PC-3 (cell line): ENCODE data around the gene YIF1A. TPM values are rescaled to one million over a fixed set of nuclear protein-coding genes. Genes with fewer than 3 reads are reported as not detected.

Experiments used
- ATAC-seq: fragments of 200-7000 bp; cut with Tn5 transposase; 2 replicates; pipeline ENCODE4 v1.9.1; 2020; ENCODE audit warnings: mild to moderate bottlenecking, moderate library complexity
- BruUV-seq: library from RNA; stranded (reverse); fragments of 400-500 nt; replicated peaks from 2 replicates; lab custom pipeline; 2021; lab: Mats Ljungman, UMichigan
- CTCF ChIA-PET: fragments of 300-600 bp; sonication (Branson Sonifier 250); formaldehyde crosslinking; loops from one replicate; lab custom pipeline; 2022; ENCODE audit warnings: antibody characterized with exemption; lab: Charles Lee
- POLR2A ChIA-PET: fragments of 300-600 bp; sonication (Branson Sonifier 250); formaldehyde crosslinking; loops from one replicate; lab custom pipeline; 2022; ENCODE audit warnings: antibody characterized with exemption; ENCODE audit not compliant: unreplicated experiment; lab: Charles Lee
- DNase-seq: peaks from one replicate; pipeline ENCODE4 v3.0.0-alpha.2; 2015
- H2AFZ ChIP-seq: fragments of 300-600 bp; sonication (generic); 2 replicates; pipeline ENCODE4 v1.6.0; 2016; ENCODE audit warnings: antibody characterized with exemption, low read length
- H3F3A ChIP-seq: fragments of 300-600 bp; sonication (generic); one replicate; pipeline ENCODE4 v1.6.0; 2017; ENCODE audit warnings: antibody characterized with exemption, low read length, control low read depth, mild to moderate bottlenecking; ENCODE audit not compliant: unreplicated experiment
- H3K27ac ChIP-seq: fragments of 300-600 bp; sonication (generic); 2 replicates; pipeline ENCODE4 v1.5.1; 2016; ENCODE audit warnings: mild to moderate bottlenecking, low read length
- H3K27me3 ChIP-seq: fragments of 300-600 bp; sonication (generic); 2 replicates; pipeline ENCODE4 v1.6.1; 2016; ENCODE audit warnings: low read length, mixed read lengths
- H3K36me3 ChIP-seq: fragments of 300-600 bp; sonication (generic); 2 replicates; pipeline ENCODE4 v1.6.1; 2016; ENCODE audit warnings: low read depth, mixed run types, low read length, mixed read lengths
- H3K4me1 ChIP-seq: fragments of 300-600 bp; sonication (generic); 2 replicates; pipeline ENCODE4 v1.5.1; 2016; ENCODE audit warnings: low read length; ENCODE audit not compliant: insufficient read depth
- H3K4me2 ChIP-seq: fragments of 300-600 bp; sonication (generic); 2 replicates; pipeline ENCODE4 v1.6.0; 2016; ENCODE audit warnings: low read length
- H3K4me3 ChIP-seq: fragments of 300-600 bp; sonication (generic); 2 replicates; pipeline ENCODE4 v1.5.1; 2016; ENCODE audit warnings: mild to moderate bottlenecking, low read length, mixed read lengths
- H3K79me2 ChIP-seq: fragments of 300-600 bp; sonication (generic); 2 replicates; pipeline ENCODE4 v1.6.1; 2017; ENCODE audit warnings: low read length, mixed read lengths
- H3K9ac ChIP-seq: fragments of 300-600 bp; sonication (generic); 2 replicates; pipeline ENCODE4 v1.6.0; 2016; ENCODE audit warnings: mild to moderate bottlenecking, low read length
- H3K9me2 ChIP-seq: fragments of 300-600 bp; sonication (generic); replicated peaks from 2 replicates; pipeline ENCODE4 v1.6.1; 2016; ENCODE audit warnings: mixed run types, low read length, mixed read lengths
- H3K9me3 ChIP-seq: fragments of 300-600 bp; sonication (generic); 2 replicates; pipeline ENCODE4 v1.6.1; 2016; ENCODE audit warnings: low read length, mixed read lengths
- H4K20me1 ChIP-seq: fragments of 300-600 bp; sonication (generic); 2 replicates; pipeline ENCODE4 v1.6.1; 2016; ENCODE audit warnings: low read length, mixed read lengths
- EZH2 ChIP-seq: fragments of 300-600 bp; sonication (generic); IDR thresholded peaks from one replicate; pipeline ENCODE4 v1.6.1; 2017; ENCODE audit warnings: antibody characterized with exemption, mild to moderate bottlenecking, low read length; ENCODE audit not compliant: unreplicated experiment
- EZH2phosphoT487 ChIP-seq: fragments of 300-600 bp; sonication (generic); IDR thresholded peaks from 2 replicates; pipeline ENCODE4 v1.6.1; 2018; ENCODE audit warnings: mild to moderate bottlenecking, antibody characterized with exemption, low read length, borderline replicate concordance
- intact Hi-C: fragments of 100-400 bp; cut with micrococcal nuclease; formaldehyde crosslinking; loops from 2 replicates; pipeline ENCODE4 v1.9.0; 2023
- total RNA-seq: library from RNA; depleted of rRNA; stranded (reverse); fragments of >200 nt; gene quantifications from 2 replicates; pipeline ENCODE4 v1.2.3, GENCODE V29; 2014
- TF ChIP-seq, protein P1 (sequence below): fragments of 300-600 bp; sonication (generic); conservative IDR thresholded peaks from 2 replicates; pipeline ENCODE4 v1.5.1; 2017; ENCODE audit warnings: antibody characterized with exemption, low read depth, mild to moderate bottlenecking, low read length

YIF1A gene
- total RNA-seq, 1 experiment from 2014 or later, result 236 TPM

DNA sequence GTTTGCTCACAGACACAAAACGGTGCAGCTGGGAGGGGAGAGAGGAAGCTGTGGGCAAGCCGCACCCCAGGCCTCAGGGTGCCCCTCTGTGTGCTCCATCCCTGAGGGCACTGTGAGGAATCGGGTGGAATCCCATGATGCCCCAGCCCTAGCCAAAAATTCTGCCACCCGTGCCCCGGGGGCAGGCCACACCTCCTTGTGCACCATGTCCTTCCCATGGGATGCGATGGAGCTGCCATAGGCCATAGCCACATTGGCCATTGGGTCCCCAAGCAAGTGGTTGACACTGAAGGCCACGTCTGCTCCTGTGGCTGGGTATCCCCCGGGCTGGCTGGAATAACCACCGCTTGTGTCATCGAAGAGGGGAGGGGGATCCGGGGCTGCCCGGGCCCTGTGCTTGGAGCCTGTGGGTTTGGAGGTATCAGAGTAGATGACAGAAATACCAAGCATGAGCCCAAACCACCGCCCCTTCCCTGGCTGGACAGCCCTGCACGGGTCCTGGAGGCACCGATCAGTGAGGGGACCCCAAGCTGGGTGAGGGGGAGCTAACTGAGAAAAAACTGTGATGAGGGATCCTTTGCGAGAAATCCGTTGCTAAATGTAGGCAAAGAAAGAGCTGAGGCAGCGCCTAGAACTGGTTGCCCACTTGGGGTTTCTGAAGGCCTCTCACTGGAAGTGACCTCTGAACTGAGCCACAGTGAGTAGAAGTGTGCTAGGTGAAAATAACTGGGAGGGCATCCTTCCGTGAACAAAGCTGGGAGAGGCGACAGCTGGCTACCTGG, 863 bp downstream of the YIF1A start:
- Histone ChIP-seq H3F3A (no peaks in the 10 kb centered on the region), H3K9me2 (no peaks in the 10 kb centered on the region), H3K27me3 (peaks cover 12% of the 10 kb centered on the region), H3K27ac (peak overlapping the region; percentile 70), H3K79me2 (peaks cover 23% of the 10 kb centered on the region), H3K9me3 (no peaks in the 10 kb centered on the region), H3K9ac (peak overlapping the region; percentile 94), H2AFZ (peak overlapping the region; percentile 78), H4K20me1 (no peaks in the 10 kb centered on the region), H3K4me3 (peak overlapping the region; percentile 90), H3K4me1 (peaks cover 18% of the 10 kb centered on the region), H3K36me3 (no peaks in the 10 kb centered on the region), H3K4me2 (peak overlapping the region; percentile 97)
- DNase-seq (peak; percentile 25), ATAC-seq (no peak)
- TF ChIP-seq, protein P1, sequence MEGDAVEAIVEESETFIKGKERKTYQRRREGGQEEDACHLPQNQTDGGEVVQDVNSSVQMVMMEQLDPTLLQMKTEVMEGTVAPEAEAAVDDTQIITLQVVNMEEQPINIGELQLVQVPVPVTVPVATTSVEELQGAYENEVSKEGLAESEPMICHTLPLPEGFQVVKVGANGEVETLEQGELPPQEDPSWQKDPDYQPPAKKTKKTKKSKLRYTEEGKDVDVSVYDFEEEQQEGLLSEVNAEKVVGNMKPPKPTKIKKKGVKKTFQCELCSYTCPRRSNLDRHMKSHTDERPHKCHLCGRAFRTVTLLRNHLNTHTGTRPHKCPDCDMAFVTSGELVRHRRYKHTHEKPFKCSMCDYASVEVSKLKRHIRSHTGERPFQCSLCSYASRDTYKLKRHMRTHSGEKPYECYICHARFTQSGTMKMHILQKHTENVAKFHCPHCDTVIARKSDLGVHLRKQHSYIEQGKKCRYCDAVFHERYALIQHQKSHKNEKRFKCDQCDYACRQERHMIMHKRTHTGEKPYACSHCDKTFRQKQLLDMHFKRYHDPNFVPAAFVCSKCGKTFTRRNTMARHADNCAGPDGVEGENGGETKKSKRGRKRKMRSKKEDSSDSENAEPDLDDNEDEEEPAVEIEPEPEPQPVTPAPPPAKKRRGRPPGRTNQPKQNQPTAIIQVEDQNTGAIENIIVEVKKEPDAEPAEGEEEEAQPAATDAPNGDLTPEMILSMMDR, result no peak
- TF ChIP-seq EZH2 (no peak), EZH2phosphoT487 (no peak)
- intact Hi-C loops, result no loop called here
- ChIA-PET CTCF (interaction anchor here (1.1 kb wide), 1 partner anchor 48 kb away, joined by 5 read pairs; the partner anchor contains the start of gene RIN1), POLR2A (interaction anchor here (0.6 to 1.6 kb wide), 3 partner anchors 9 to 48 kb away, joined by 8 to 13 read pairs (median 11); partner anchors contain the start of gene RIN1)
- BruUV-seq, result TSS peak; percentile 55

DNA sequence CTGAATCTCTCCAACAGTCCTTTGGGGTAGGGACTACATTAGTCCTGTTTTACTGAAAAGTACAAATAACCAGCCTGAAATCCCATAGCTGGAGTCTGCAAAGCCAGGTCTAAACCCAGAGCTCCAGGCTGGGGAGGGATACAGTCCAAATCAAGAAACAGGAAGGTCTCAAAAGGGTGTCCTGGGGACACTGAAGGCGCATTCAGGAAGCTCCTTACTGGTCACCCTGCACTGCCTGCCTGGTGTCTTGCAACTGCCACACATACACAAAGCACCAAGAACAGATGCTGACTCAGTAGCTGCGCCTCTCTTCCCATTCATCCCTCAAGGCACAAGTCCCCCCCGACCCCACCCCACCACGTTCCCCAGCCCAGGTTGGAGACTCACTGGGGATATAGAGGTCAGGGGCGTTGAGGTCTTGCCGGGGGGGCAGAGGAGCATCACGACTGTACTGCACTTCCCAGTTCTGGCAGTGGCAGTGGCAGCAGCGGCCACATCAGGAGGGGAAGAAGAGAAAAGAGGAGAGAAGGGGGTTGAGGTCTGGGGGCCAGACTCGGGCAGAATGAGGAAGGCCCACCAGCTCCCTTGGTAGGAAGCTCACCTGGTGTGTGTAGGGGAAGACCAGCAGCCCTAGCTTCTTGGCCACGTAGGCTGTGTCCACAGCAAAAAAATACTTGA, 1.6 kb downstream of the YIF1A start:
- CTCF ChIA-PET, result no interaction called here
- no TSS peak for BruUV-seq
- no peak overlapping the region for H3K9ac ChIP-seq
- peaks cover 23% of the 10 kb centered on the region for H3K79me2 ChIP-seq
- DNase-seq (no peak), ATAC-seq (no peak)
- peak overlapping the region; percentile 97 for H3K4me2 ChIP-seq
- POLR2A ChIA-PET, result no interaction called here
- TF ChIP-seq, protein P1, result no peak
- TF ChIP-seq EZH2 (no peak), EZH2phosphoT487 (no peak)
- H3K27me3 ChIP-seq, result peaks cover 6% of the 10 kb centered on the region
- no peaks in the 10 kb centered on the region for H3K36me3 ChIP-seq
- H3K27ac ChIP-seq, result no peak overlapping the region
- H3K9me3 ChIP-seq, result no peaks in the 10 kb centered on the region
- H3K9me2 ChIP-seq, result no peaks in the 10 kb centered on the region
- H3K4me1 ChIP-seq, result peaks cover 18% of the 10 kb centered on the region
- no peaks in the 10 kb centered on the region for H4K20me1 ChIP-seq
- no peaks in the 10 kb centered on the region for H3F3A ChIP-seq
- intact Hi-C loops, result no loop called here
- H2AFZ ChIP-seq, result no peak overlapping the region
- H3K4me3 ChIP-seq, result peak overlapping the region; percentile 90
